Endothelial cell of umbilical vein (primary cell): ENCODE measurements around the gene ATP2B2.

Experiments
- EZH2 ChIP-seq: IDR thresholded peaks from 2 replicates; pipeline ENCODE4 v1.6.1; 2012; ENCODE audit warnings: borderline replicate concordance, low read depth, mild to moderate bottlenecking, moderate library complexity, low read length, inconsistent platforms; ENCODE audit not compliant: severe bottlenecking
- TF ChIP-seq, protein P1 (sequence below), 2 donors: IDR thresholded peaks; 1 replicate in 1 of 2; 2 replicates in 1 of 2; pipeline ENCODE4 v1.5.1; 2011; ENCODE audit warnings: low read length in 2 of 2, mild to moderate bottlenecking in 2 of 2, moderate library complexity in 2 of 2, control low read depth in 1 of 2, inconsistent platforms in 1 of 2, low read depth in 1 of 2; ENCODE audit not compliant: insufficient read depth in 1 of 2; ENCODE audit errors: extremely low read depth in 1 of 2

DNA sequence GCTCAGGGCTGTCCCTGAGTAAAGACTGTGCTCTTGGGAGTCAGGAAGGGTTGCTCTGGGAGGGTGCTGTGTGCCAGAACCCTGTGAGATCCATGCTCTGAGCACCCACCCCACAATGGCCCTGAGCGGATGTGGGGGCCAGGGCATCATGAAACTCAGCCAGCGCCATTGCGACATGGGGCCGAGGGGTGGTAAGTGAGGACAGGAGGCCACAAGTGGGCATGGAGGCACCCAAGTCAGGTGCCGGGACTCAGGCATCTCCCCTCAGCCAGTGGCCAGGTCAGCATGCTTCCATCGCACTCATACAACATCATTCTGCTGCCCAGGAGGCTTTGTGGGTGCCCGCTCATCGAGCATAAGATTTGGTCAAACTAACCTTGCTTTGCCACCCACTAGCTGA is 19.6 kb downstream of the ATP2B2 start:
- TF ChIP-seq EZH2: no peak
- TF ChIP-seq, protein P1, sequence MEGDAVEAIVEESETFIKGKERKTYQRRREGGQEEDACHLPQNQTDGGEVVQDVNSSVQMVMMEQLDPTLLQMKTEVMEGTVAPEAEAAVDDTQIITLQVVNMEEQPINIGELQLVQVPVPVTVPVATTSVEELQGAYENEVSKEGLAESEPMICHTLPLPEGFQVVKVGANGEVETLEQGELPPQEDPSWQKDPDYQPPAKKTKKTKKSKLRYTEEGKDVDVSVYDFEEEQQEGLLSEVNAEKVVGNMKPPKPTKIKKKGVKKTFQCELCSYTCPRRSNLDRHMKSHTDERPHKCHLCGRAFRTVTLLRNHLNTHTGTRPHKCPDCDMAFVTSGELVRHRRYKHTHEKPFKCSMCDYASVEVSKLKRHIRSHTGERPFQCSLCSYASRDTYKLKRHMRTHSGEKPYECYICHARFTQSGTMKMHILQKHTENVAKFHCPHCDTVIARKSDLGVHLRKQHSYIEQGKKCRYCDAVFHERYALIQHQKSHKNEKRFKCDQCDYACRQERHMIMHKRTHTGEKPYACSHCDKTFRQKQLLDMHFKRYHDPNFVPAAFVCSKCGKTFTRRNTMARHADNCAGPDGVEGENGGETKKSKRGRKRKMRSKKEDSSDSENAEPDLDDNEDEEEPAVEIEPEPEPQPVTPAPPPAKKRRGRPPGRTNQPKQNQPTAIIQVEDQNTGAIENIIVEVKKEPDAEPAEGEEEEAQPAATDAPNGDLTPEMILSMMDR (IDR thresholded peaks at IDR 0.05; ENCODE audit: extremely low read depth in 1 of 2, insufficient read depth in 1 of 2, low read depth in 1 of 2, low read length in 2 of 2): no peak
